HG02852 (cell line): ENCODE results near the gene OLA1.
"Not testable (repeated sequence)": the region's sequence is repeated elsewhere in the genome, so short reads cannot be mapped to it uniquely, and the experiment has no call there.

Experiments used
- ATAC-seq: cut with Tn5 transposase; IDR thresholded peaks from one replicate; pipeline ENCODE4 v1.9.1; 2021; ENCODE audit warnings: mild to moderate bottlenecking, moderate library complexity; ENCODE audit not compliant: unreplicated experiment

OLA1 gene

GRCh38 chr2:174248187-174248997 is at the start of gene OLA1:
OLA1 (minus strand) TSS chr2:174248532; CDS start chr2:174246815, 1,717 bp downstream.
- peak; percentile 93 for ATAC-seq

DNA sequence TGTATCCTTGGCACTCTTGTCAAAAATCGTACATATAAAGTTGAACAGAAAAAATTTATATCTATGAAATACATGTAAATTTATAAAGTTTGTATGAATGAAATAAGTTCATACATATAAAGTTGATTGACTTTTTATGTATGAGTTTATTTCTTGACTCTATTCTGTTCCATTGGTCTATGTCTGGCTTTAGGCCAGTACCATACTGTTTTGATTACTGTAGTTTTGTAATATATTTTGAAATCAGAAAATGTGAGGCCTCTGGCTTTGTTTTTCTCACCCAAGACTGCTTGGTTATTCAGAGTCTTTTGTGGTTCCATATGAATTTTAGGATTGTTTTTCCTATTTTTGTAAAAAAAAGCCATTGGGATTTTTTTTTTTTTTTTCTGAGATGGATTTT is 44.6 kb upstream of the OLA1 start:
- ATAC-seq, result no peak

GRCh38 chr2:174286172-174286571 is 37.8 kb upstream of the OLA1 start:
- no peak for ATAC-seq

DNA sequence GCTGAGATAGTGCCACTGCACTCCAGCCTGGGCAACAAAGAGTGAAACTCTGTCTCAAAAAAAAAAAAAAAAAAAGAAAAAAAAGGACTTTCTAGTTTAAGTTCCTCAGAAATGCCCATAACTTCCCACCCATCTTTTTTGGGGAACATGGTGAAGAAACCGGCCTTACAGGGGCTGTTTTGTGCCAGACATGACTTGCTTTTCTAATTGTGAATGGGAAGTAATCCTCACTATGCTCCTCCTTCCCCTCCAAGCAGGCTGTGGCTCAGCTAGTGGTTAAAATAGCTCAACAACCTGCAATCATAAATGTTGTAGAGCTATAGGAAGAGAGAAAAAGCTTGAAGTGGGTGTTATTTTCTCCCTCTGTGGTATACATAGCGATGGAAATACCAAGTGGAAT is 34.1 kb upstream of the OLA1 start:
- no peak for ATAC-seq

- no peak for ATAC-seq
These were observed 33.4 kb upstream of the OLA1 start for GRCh38 chr2:174281736-174282135.

GRCh38 chr2:174280596-174280995 is 32.3 kb upstream of the OLA1 start:
- ATAC-seq, result no peak

DNA sequence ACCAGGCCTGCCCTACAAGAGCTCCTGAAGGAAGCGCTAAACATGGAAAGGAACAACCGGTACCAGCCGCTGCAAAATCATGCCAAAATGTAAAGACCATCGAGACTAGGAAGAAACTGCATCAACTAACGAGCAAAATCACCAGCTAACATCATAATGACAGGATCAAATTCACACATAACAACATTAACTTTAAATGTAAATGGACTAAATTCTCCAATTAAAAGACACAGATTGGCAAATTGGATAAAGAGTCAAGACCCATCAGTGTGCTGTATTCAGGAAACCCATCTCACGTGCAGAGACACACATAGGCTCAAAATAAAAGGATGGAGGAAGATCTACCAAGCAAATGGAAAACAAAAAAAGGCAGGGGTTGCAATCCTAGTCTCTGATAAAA is 21.9 kb upstream of the OLA1 start:
- not testable (repeated sequence) for ATAC-seq

DNA sequence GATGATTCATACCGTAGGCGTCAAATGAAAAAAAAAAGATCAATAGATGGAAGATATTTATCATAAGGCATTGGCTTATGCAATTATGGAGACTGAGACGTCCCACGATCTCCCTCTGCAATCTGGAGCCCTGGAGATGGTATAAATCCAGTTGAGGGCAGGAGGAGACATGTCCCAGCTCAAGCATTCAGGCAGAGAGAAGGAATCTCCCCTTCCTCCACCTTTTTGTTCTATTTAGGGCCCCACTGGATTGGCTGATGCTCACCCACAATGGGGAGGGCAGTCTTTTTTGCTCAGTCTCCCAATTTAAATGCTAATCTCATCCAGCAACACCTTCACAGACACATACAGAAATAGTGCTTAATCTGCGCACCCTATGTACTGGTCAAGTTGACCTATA is 18.0 kb upstream of the OLA1 start:
- no peak for ATAC-seq

DNA sequence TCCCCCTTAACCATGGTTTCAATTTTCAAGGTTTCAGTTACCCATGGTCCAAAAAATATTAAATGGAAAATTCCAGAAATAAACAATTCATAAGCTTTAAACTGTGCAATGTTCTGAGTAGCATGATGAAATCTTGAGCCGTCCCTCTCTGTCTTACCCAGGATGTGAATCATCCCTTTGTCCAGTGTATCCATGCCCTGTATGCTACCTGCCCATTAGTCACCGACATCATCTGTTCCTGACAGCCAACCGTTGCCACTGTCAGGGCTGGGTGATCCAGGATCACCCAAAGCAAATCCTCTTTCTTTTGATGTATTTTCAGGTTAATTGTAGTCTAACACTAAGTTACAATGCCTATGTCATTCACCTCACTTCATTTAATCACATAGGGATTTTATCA is 15.7 kb upstream of the OLA1 start:
- no peak for ATAC-seq

DNA sequence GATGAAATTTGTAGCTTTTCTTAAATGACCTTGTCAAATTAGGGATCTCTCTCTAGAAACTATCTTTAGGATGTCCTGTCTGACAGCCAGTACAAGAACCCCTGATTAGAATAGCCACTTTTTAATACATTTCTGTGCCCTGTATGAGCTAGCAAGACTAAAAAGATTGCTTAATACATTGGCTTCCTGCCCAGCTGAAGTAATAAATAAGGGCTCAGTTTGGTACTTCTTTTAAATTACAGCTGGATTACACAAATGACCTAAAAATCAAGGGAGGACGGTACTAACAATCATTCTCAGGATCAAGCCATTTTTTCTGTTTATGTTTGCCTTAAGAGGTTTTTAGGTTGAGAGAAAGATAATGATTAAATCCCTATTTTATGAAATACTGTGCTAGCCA is 11.6 kb upstream of the OLA1 start:
- ATAC-seq, result no peak

GRCh38 chr2:174254267-174254666 is 5.9 kb upstream of the OLA1 start:
- ATAC-seq, result no peak

GRCh38 chr2:174248998-174249592 is 763 bp upstream of the OLA1 start:
- ATAC-seq, result no peak

DNA sequence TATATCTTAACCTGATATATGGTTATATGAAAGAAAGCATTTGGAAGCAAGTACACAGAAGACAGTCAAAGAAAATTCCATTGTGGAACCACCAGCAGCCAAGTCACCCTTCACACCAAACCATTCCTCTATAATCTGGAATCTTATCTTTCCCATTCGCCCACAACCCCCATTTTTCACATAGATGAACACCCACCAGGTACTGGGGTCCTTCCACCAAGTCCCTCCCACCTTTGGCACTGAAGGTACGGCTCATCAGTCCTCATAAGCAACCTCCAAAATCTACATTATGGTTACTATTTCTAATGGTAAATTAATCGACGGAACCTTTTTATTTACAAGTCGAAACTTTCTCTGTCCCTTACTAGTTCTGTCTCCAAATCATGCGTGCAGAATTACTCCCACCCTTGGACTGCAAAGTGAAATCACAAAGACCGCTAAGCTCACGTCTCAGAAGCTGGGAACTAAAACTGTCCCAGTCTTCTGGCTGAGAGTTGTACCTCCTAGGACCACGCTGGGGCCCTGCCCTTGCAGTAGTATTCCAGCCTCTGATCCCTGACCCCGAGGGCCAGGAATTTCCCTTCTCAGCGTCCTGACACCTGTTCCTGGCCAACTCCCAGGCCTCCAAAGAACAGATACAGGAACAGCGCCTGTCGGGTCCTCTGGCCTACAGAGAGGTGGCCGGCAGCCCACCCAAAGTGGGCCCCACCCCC is 702 bp downstream of the OLA1 start:
- peak; percentile 13 for ATAC-seq

- ATAC-seq, result no peak
These were observed 1.4 kb downstream of the OLA1 start for GRCh38 chr2:174246944-174247381.

DNA sequence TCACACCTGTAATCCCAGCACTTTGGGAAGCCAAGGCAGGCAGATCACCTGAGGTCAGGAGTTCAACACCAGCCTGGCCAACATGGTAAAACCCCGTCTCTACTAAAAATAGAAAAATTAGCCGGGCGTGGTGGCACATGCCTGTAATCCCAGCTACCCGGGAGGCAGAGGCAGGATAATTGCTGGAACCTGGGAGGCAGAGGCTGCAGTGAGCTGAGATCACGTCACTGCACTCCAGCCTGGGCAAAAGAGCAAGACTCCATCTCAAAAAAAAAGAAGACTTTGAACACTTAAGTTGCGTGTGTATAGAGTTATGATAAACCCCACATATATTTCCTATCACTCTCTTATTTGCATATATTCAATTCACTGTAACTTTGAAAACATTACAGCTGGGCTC is 2.7 kb downstream of the OLA1 start:
- not testable (repeated sequence) for ATAC-seq

- no peak for ATAC-seq
These were observed 3.3 kb downstream of the OLA1 start for GRCh38 chr2:174245065-174245464.

DNA sequence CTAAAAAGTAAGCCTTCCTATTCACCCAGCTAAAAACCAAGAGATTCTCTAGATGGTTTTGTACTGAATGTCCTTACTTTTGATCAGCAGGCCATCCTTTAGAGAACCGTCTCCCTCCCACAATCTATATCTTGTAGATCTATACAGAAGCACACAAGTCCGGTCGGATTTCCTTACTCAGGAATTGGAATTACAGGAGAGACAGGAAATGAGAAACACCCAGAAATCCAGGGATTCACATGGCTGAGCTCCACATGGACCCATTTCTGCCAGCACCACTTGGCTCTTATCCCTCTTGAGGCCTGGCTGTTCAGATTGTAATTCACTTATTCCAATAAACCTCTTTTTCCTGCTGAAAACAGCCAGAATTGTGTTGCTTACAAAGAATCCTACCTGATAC is 4.5 kb downstream of the OLA1 start:
- no peak for ATAC-seq

DNA sequence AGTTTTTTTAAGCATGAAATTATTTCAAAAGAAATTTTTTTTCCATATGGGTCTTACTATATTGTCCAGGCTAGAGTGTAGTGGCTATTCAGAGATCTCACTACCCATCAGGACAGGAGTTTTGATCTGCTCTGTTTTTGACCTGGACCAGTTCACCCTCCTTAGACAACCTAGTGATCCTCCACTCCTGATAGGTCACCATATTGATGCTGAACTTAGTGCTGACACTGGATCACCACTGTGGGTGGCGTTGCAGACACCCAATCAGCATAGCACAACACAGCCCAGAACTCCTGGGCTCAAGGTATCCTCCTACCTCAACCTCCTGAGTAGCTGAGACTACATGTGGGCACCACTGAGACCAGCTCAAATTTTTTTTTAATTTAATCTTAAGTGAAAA is 8.2 kb downstream of the OLA1 start:
- ATAC-seq, result no peak

DNA sequence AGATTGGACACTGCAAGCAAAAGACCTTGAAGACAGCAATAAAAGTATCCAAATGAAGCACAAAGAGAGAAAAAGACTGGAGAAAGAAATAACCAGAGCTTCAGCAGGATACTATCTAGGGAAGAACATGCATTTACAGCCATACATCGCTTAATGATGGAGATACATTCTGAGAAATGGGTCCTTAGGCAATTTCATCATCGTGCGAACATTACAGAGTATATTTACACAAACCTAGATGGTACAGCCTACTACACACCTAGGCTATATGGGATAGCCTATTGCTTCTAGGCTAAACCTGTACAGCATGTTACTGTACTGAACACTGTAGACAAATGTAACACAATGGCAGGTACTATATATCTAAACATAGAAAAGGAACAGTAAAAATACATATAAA is 11.9 kb downstream of the OLA1 start:
- no peak for ATAC-seq

DNA sequence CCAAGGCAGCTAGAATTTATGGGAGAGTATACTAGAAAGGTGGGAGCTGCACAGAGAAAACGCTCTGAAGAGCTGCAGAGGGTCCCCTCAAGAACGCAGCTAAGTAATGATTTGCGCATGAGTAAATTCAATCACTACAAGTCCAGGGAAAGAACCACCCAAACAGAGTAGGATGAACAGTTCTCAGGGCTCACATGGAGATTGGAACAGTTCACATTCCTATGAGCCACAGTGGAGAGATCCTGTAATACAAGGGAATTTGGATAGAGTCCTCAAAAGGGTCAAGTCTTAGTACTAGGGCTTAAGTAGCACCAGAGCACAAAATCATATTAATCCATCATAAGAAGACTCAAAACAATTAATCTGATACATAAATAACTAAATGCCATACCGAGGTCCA is 12.7 kb downstream of the OLA1 start:
- no peak for ATAC-seq

DNA sequence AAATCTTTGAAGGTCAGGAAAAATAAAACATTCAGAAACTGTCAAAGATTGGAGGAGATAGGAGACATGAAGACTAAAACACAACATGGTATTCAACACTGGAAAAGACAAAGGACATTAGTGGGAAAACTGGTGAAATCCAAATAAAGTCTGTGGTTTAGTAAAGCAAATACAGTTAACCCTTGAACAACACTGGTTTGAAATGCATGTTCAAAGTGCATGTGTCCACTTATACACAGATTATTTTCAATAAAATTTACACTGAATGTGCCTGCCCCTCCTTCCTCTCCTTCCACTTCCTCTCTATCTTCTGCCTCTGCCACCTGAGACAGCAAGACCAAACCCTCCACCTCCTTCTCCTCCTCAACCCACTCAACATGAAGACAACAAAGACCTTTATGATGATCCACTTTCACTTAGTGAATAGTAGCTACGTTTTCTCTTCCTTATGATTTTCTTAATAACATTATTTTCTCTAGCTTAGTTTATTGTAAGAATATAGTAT is 14.5 kb downstream of the OLA1 start:
- ATAC-seq, result no peak

GRCh38 chr2:174227748-174228147 is 20.6 kb downstream of the OLA1 start:
- ATAC-seq, result no peak
